ENCODE data around the gene GPR107. TPM values are rescaled to one million over a fixed set of nuclear protein-coding genes. Genes with fewer than 3 reads are reported as not detected.
A peak's percentile ranks its signal among the peaks of the same experiment; 100 is the strongest.

GPR107 gene
- total and polyA plus RNA-seq, 2 of the 8 experiments (the other 6 are each of a cell fraction or from before 2014, with no cell fraction given) = 19.3 to 30.7 TPM

- no peak overlapping the region for H2AK5ac ChIP-seq (ENCODE audit: low read depth, low read length)
- POLR2A ChIA-PET (ENCODE audit: partially characterized antibody) = interaction anchor here (1.0 to 2.1 kb wide), 4 partner anchors 10 to 251 kb away, joined by 3 to 8 read pairs (median 5); partner anchors contain the start of gene FNBP1
These were observed 650 bp downstream of the GPR107 start for GRCh38 chr9:130054325-130054786.

More at GRCh38 chr9:130054325-130054786, 650 bp downstream of the GPR107 start:
- peak overlapping the region; percentile 72 to 89 for H3K4me2 ChIP-seq (ENCODE audit: insufficient read depth in 1 of 2, low read depth in 2 of 2, low read length in 2 of 2)
- H3K27me3 ChIP-seq (replicated peaks in 1 of 4; ENCODE audit: control insufficient read depth in 3 of 4, extremely low read depth in 1 of 4, insufficient read depth in 3 of 4, low read length in 3 of 4) = no peaks in the 10 kb centered on the region
- no peak overlapping the region for H4K91ac ChIP-seq (replicated peaks; ENCODE audit: insufficient read length, low read length)
- H3K9ac ChIP-seq (replicated peaks in 1 of 4; ENCODE audit: extremely low read depth in 1 of 4, low read depth in 3 of 4, low read length in 3 of 4) = peak overlapping the region; percentile 63 to 81 (median 78)
- peak overlapping the region; percentile 1 for H3K56ac ChIP-seq (replicated peaks; ENCODE audit: insufficient read length, low read depth, low read length)
- no peak for DNase-seq (ENCODE audit: low read depth in 1 of 2, low spot score in 2 of 2)
- H2AFZ ChIP-seq (ENCODE audit: low read length) = peak overlapping the region; percentile 20; the same call in 1 of the 2 replicates
- H2BK5ac ChIP-seq (ENCODE audit: low read depth, low read length) = no peak overlapping the region
- H3K79me1 ChIP-seq (ENCODE audit: low read depth, low read length) = peaks cover 4% of the 10 kb centered on the region; the same call in 1 of the 2 replicates
- no peak for FAIRE-seq
- TF ChIP-seq BCL11A (IDR thresholded peaks at IDR 0.05; ENCODE audit: low read depth in 2 of 2, low read length in 2 of 2) (no peak), SAP30 (IDR thresholded peaks at IDR 0.05; ENCODE audit: insufficient read depth, insufficient replicate concordance, low read length) (peak; percentile 52)
- H4K5ac ChIP-seq (ENCODE audit: insufficient read length, low read depth, low read length) = no peak overlapping the region
- H2BK120ac ChIP-seq (replicated peaks; ENCODE audit: low read depth, low read length) = no peak overlapping the region
- H4K8ac ChIP-seq (ENCODE audit: extremely low read depth, insufficient read depth, low read length) = no peak overlapping the region
- peaks cover 0 to 7% of the 10 kb centered on the region in 2 experiments for H4K20me1 ChIP-seq (replicated peaks in 1 of 2; ENCODE audit: control insufficient read depth in 1 of 2, insufficient read depth in 2 of 2, low read length in 2 of 2)
- CTCF ChIA-PET (ENCODE audit: partially characterized antibody) = no interaction called here
- H3K4me1 ChIP-seq (replicated peaks in 1 of 4; ENCODE audit: control insufficient read depth in 3 of 4, insufficient read depth in 4 of 4, low read length in 3 of 4) = peaks cover 0 to 3% (median 2%) of the 10 kb centered on the region in 4 experiments; a peak in 2 of 7 replicates
- WGBS, 2 experiments (ENCODE audit: extremely low coverage in 1 of 2, insufficient coverage in 1 of 2, insufficient read length in 1 of 2, insufficient replicate concordance in 2 of 2, low coverage in 1 of 2, low lambda C conversion rate in 2 of 2, missing lambda C conversion rate in 1 of 2) = 15% methylated on average over 14 of the region's 14 CpGs; no CpG with 5 or more reads in 1 of the 2 experiments
- H3K79me2 ChIP-seq (ENCODE audit: control insufficient read depth in 1 of 2, insufficient read depth in 2 of 2, low read length in 2 of 2) = peaks cover 0 to 8% of the 10 kb centered on the region in 2 experiments; a peak in 2 of 4 replicates
- 0 out of 2 replicates have a peak, but pooled peaks cover 2% of the 10 kb centered on the region for H3K23me2 ChIP-seq (ENCODE audit: low read depth, low read length)
- no peak overlapping the region for H3K23ac ChIP-seq (ENCODE audit: insufficient read length)
- H3K27ac ChIP-seq (ENCODE audit: low read depth, low read length) = no peak overlapping the region
- H3K14ac ChIP-seq (ENCODE audit: insufficient read length) = no peak overlapping the region
- H2BK15ac ChIP-seq (ENCODE audit: low read length) = no peak overlapping the region
- H2BK20ac ChIP-seq (ENCODE audit: low read length) = no peak overlapping the region
- H3K36me3 ChIP-seq (ENCODE audit: control insufficient read depth in 2 of 4, insufficient read depth in 4 of 4, low read length in 3 of 4) = no peaks in the 10 kb centered on the region
- peak overlapping the region; percentile 79 to 94 (median 88) for H3K4me3 ChIP-seq (ENCODE audit: extremely low read depth in 1 of 4, insufficient read depth in 2 of 4, low read depth in 3 of 4, low read length in 4 of 4)
- no peak overlapping the region for H2BK12ac ChIP-seq (ENCODE audit: low read depth, low read length)
- H3K9me3 ChIP-seq (ENCODE audit: insufficient read depth in 2 of 2, low read depth in 1 of 2, low read length in 1 of 2) = no peaks in the 10 kb centered on the region
- H3K18ac ChIP-seq (ENCODE audit: extremely low read depth, low read length) = peak overlapping the region; percentile 62; the same call in 1 of the 2 replicates
- no peak overlapping the region for H3K4ac ChIP-seq (replicated peaks; ENCODE audit: insufficient read length, low read depth, low read length)
